CD4-positive, alpha-beta T cell treated with Interleukin-4 for 4 hours (primary cell): Measurements from ENCODE around the gene ADAMTS6.
"Not testable (repeated sequence)": the region's sequence is repeated elsewhere in the genome, so short reads cannot be mapped to it uniquely, and the experiment has no call there.

Experiments
- DNase-seq: peaks from one replicate; pipeline ENCODE4 v3.0.0-alpha.2; 2020

Gene ADAMTS6

DNA sequence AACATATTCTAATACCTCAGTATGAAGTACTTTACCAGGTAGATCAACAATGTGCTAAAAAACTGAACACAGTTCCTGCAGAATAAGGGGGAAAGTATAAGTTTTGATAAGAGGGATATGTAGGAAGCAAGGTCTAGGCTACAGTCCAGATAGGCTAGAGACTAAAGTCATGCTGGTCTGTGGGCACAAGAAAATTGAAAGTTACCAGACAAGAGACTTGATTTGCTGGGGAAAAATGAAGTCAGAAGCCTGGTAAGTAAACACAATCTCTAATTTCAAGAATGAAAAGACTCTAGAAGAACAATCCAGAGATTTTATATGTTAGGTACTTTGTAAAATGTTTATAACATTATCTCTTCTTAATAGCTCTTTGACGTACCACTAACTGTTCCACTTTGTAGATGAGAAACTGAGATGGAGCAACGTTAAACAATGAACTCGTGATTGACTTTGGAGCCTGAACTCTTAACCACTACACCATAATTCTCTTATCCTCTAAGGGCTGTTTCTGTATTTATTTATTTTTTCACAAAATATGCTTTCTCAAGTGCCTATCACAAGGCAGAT, 19.5 kb downstream of the ADAMTS6 start:
- DNase-seq, result no peak

DNA sequence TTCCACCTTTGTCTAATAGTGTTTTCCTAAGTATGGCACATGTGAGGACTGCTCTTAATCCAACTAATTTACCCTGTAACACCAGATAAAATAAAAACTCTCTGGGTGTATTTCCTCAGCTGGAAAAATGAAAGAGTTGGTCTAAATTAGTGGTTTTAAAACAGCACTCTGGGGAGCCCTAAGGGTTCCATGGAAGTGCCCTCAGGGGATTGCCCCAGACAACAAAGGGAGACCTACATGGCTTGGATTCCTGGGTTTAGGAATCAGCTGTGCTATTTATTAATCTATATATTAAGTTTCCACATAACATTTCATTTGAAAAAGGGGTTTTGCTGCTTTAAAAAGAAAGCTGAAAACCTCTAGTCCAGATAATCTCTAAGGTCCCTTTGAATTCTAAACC, 20.2 kb downstream of the ADAMTS6 start:
- DNase-seq, result no peak

DNA sequence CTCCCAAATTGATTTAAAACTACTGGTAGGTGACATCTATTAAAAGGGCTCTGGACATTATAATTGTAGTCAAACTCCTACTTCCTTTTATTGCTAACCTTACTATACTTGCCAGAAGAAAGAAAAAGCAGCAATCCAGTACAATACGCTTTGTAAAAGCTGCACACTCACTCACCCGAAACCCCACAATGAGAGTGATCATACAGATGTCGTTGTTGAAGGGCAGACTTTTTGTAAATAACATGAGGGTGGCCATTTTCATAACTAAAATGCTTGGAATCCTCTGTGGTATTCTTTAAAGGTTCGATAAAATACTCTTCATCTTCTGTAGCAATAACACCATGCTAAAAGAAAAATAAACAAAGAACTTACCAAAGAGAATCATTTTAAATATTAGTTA, 21.7 kb downstream of the ADAMTS6 start:
- no peak for DNase-seq

DNA sequence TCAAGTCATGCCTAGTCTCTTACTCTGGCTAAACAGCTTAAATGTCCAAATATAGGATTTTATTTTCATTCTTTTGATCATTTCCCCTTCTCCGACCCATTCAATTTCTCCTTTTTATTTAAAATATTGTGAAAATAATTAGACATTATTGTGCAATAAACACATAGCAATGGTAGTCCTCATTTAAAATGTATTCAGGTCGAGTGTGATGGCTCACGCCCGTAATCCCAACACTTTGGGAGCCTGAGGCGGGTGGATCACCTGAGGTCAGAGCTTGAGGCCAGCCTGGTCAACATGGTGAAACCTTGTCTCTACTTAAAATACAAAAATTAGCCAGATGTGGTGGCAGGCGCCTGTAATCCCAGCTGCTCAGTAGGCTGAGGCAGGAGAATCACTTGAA, 26.7 kb downstream of the ADAMTS6 start:
- no peak for DNase-seq

DNA sequence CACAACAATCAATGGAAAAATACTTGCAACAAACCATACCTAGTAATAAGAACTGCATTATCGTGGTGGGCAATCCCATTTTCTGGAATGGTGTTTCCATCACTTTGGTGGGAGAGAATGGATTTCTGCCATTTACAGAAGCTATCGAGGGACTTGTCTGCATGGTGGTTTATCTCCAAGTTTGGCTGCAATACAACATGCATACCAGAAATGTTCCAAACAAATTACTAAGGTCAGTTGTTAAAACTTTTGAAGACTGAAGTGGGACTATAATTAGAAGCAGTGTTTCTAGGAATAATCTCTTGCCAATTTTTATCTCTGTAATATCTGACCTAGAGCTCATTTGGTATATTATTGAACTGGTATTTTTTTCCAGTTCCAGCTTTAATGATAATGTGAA, 30.3 kb downstream of the ADAMTS6 start:
- no peak for DNase-seq

DNA sequence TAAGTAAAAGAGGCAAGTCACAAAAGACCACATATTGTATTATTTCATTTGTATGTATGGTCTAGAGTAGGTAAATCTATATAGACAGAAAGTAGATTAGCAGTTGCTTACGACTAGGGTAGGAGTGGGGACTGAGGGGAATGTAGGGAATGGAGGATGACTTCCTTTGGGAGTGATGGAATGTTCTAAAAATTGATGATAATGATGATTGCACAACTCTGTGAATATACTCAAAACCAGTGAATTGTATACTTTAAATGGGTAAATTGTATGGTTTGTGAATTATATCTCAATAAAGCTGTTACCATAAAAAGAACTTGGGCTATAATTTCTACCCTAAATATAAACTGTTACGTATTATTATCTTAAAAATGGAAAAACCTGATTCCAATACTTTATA, 35.0 kb downstream of the ADAMTS6 start:
- no peak for DNase-seq

DNA sequence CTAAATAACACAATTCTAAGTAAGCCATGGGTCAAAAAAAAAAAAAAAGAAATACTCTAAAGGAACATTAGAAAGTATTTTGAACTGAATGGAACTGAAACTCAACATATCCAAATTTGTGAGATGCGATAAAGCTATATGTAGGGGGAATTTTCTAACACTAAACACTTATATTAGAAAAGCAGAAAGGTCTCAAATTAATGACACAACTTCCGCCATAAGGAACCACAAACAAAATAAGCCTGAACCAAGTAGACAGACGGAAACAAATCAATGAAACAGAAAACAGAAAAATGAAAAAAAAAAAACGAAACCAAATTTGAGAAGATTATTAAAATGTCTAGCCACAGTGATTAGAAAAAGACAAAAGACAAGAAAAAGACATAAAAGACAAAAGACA, 39.9 kb downstream of the ADAMTS6 start:
- no peak for DNase-seq

DNA sequence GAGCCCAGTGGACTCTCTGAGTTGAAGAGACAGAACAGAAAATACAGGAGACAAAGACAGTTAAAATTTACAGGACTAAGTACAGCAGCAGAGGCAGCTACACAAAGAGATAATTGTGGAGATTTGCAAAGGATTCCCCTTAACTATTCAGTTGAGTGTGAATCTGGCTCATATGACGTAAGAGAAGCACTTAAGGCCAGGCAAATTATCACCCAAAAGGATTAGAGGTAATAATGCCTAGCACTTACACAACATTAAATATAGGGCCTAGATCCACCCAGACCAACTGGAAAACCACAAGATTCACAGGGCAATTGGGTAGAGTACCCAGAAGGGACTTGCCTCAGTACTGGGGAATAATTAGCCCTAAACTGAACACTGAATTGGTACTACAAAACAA, 41.3 kb downstream of the ADAMTS6 start:
- no peak for DNase-seq

DNA sequence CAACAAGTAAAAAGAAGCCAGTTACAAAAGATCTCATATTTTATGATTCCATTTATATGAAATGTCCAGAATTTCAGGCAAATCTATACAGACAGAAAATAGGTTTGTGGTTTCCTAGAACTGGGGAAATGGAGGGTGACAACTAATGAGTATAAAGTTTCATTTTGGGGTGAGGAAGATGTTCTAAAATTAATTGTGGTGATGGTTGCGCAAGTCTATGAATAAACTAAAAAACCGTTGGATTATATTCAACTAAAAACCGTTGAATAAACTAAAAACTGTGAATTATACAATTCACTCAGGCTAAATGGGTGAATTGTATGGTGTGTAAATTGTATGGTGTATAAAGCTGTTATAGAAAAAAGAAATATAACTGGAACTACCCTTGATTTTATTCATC, 47.6 kb downstream of the ADAMTS6 start:
- DNase-seq, result no peak

DNA sequence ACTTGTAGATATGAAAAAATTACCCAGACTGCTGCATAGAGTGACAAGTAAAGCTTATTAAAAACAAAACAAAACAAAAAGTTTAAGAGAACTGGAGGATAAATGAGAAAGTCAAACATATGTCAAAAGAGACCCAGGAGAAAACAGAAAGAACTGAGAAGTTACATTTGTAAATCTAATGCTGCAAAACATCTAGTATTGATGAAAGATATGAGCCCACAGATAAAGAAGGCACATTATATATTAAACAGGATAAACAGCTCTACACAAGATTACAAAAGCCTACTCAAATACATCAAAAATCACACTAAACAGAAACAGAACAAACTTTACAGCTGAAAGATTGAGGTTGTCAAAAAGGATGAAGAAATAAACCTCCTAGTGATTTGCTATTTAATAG, 55.1 kb downstream of the ADAMTS6 start:
- DNase-seq, result no peak

DNA sequence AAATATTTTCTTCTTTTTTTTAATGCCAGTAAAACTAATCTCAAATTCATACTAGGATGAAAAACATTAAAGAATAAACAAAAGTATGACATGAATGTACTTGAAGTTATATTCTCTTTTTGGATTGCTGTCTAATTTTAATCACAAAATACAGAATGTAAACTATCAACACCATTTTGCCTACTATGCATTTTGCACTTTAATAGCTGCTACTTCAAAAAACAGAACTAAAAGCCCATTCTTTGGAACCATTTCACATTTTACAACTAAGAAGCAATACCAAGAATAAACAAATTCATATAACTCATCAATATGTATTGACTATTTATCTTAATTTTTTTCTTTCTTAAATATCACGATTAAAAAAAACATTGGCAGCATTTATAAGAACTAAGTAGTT, 58.1 kb downstream of the ADAMTS6 start:
- DNase-seq, result no peak

DNA sequence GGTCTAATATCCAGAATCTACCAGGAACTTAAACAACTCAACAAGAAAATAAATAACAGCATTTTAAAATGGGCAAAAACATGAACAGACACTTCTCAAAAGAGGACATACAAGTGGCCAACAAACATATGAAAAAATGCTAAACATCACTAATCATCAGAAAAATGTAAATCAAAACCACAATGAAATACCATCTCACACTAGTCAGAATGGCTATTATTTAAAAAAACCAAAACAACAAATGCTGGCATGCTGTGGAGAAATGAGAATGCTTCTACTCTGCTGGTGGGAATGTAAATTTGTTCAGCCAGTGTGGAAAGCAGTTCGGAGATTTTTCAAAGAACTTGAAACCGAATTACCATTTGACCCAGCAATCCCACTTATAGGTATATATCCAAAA, 63.1 kb downstream of the ADAMTS6 start:
- no peak for DNase-seq

DNA sequence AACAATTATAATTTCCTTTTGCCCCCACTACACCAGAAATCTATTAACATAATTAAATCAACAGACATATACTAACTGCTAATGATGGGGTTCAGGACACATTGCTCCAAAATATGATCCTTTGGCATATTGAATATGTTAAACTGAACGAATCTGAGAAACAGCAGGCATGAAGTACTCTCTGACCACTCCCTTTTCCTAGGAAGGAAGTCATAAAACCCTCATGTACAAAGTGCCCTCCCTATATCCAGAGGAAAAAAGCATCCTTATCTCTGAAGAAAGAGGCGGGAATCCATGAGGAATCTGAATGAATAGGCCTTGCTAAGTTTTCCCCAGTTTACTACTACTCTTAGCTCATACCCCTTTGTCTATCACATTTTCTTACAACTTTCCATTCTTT, 67.9 kb downstream of the ADAMTS6 start:
- no peak for DNase-seq

DNA sequence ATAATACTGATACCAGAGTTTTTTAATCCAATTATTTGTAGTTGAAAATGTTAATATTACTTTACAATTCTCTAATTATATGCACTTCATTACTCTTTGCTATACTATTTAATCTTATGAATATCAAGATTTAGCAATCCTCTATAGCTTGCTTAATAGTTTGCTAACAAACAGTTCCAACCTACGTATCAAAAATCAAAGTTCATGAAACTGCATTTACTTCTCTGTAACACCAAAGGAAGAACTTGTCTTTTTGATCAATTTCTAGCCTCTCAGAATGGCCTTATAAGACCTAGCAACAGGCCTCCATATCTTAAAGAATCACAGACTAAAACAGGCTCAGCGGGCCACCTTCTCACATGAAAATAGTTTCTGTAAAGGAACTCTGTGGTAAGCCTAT, 68.9 kb downstream of the ADAMTS6 start:
- DNase-seq, result no peak

DNA sequence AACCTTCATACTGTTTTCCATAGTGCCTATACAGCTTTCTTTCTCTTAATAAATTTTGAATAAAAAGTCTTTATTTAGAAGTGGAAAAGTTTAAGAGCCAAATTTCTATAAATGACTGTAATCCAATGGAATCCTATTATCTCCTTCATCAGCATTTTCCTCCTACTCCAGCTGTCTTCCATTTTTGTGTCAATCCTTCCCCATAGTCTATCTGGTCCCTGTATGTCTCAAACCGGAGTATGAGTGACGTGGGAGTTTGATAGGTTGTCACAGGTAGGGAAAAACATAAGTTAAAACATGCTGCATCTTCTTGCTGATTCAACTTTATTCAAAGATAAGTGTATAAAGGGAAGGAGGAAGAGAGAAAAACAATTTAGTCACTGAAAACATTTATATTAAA, 70.4 kb downstream of the ADAMTS6 start:
- no peak for DNase-seq

DNA sequence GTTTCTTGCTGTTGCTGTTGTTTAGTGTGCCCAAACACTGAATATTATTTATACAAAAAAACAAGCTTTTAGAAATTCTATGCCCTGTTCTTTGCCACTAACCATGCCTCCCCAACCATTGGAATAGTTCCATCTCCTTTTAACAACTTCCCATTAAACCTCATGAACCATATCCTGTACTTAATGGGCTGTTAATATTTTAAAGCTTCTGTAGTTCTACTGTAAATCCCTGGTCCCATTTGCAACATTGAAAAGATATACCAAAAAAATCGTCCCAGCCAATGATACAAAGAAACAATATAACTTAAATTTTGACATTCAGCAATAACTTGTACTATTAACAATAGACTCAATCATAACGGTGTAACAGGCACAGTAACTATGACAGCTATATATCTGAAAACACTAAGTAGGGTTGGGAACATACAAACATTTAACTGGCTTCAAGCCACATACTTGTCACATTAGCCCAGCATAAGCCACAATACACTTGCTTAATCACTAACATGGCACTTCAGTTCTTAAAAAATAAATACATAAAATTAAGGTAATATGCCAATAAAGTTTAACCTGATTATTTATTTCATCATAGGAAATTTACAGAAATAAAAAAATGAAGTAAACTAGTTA, 86.1 kb downstream of the ADAMTS6 start:
- no peak for DNase-seq

DNA sequence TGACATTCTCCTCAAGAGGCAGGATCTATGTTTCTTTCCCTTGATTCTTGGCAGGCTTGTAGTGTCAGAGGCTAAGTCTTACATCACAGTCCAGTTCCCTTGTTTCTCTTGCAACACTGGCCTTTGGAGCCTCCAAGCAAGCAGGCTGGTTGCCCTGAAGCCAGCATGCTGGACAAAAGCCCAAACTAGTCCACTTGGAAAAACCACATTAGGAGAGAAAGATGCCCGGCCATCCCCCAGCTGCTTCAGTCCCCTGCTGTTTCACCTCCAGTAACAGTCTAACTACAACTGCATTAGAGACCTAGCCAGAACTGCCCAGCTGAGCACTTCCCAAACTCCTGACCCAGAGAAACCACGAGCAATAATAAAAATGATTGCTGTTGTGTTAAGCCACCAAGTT, 87.6 kb downstream of the ADAMTS6 start:
- DNase-seq, result no peak

DNA sequence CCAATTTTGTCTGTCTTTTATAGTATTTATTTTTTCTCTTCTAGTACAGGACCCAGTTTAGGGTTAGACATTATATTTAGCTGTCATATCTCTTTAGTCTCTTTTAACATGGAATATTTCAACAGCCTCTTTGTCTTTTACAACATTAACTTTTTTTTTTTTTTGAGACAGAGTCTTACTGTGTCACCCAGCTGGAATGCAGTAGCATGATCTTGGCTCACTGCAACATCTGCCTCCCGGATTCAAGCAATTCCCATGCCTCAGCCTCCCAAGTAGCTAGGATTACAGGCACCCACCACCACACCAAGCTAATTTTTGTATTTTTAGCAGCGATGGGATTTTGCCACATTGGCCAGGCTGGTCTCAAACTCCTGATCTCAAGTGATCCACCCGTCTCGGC, 90.1 kb downstream of the ADAMTS6 start:
- DNase-seq, result no peak

DNA sequence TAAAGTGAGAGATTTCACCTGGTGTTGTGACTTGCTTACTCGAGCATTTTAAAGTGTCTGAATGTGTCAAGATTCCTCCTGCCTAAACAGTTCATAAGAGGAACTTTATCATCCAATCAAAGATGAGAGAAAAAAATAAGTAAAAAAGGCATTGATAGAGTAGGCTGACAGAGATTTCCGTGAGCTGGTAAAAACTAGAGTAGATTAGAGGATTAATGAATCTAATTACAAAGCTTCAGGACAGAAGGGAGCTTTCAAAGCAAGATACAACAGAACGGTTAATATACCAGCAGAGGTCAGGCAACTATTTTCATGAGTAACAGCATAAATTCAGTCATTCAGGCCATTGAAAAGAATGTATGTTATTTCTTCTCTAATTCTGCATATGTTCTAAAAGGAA, 91.5 kb downstream of the ADAMTS6 start:
- no peak for DNase-seq

DNA sequence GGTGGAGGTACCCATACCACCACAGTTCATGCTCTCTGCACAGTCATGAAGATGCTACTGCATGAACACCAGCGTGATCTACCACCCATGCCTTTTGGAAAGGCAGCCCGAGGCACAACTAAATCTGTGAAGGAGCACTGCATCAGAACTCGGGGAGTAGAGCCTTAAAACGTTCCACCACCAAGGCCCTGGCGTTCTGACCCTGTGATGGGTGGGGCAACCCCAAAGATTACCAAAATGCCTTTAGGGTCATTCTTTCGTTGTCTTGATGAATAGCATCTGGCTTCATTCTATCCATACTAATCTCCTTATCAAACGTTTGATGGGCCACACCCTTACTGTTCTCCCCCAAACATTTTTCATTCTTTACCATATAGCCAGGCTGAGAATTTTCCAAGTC, 97.9 kb downstream of the ADAMTS6 start:
- no peak for DNase-seq

DNA sequence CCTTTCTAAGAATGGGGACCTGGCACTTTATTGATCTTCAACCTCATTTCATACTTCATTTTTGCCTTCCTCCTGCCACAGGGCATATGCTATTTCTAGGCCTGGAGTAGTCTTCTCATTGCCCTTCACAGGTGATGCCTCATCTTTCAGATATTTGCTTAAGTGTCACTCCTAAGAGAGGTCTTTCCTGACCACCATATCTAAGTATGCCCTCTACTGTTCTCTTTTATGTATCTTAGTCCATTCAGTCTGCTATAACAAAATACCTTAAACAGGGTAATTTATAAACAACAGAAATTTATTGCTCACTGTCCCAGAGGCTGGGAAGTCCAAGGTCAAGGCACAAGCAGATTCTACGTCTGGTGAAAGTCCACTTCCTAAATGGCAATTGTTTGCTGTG, 99.1 kb downstream of the ADAMTS6 start:
- no peak for DNase-seq

DNA sequence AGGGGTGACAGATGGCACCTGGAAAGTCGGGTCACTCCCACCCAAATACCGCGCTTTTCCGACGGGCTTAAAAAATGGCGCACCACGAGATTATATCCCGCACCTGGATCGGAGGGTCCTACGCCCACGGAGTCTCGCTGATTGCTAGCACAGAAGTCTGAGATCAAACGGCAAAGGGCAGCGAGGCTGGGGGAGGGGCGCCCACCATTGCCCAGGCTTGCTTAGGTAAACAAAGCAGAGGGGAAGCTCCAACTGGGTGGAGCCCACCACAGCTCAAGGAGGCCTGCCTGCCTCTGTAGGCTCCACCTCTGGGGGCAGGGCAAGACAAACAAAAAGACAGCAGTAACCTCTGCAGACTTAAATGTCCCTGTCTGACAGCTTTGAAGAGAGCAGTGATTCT, 111.2 kb downstream of the ADAMTS6 start:
- not testable (repeated sequence) for DNase-seq

DNA sequence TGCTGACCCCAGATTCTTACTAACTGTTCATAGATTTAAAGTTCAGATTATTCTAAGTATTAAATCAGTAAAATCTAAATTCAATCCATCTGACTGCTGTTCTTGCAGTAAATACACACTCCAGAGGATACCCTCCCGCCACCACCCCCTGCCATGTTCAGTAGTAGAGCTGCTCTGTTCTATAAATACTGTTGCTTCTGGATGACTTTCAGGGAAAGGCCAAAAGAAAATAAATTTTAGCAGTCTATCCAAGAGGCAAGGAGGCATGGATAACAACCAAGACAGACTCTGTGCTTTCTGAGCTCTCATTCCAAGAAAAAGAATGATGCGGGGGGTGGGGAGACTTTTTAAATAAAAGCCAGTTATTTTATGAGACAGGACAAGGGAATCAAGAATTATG, 115.1 kb downstream of the ADAMTS6 start:
- DNase-seq, result no peak

DNA sequence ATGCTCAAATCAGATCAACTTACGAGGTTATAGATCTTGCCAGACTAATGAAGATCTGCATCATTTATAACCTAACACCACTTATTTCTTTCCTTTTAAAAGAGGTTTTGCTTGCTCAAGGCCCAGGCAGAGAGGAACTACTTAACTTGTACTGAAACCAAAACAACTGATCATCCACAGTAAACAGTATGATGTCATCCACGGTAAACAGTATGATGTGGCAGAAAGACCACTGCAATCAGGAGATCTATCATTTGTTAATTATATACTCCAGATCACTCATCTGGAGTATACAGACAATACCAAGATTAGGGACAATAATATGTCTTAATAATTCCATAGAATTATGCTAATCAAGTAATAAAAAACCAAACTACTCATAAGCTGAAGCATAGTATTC, 116.8 kb downstream of the ADAMTS6 start:
- no peak for DNase-seq

DNA sequence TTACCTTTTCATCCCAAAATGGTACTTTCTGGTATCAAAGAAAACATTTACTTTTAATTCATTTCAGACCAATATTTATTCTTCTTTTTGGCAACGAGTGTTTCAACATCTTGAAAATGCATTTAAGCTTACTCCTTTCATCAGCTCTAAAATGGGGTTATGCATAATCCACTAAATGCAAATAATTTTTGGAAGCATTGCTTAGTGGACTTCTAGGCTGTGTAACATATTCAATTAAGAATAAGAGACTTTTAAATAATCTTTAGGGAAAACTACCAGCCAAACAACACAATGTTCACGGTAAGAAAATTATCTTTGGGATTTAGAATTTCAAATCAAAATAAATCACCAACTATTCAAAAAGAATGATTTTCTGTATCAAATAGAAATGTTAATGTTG, 118.2 kb downstream of the ADAMTS6 start:
- no peak for DNase-seq

DNA sequence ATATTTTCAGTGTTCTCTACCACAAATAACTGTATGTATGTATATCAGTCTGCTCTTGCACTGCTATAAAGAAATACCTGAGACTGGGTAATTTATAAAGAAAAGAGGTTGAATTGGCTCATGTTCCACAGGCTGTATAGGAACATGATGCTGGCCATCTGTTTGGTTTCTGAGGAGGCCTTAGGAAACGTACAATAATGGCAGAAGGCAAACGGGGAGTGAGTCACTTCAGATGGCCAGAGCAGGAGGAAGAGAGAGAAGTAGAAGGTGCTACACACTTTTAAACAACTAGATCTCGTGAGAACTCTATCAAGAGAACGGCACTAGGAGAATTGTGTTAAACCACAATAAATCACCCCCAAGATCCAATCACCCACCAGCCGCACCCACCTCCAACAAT, 121.7 kb downstream of the ADAMTS6 start:
- no peak for DNase-seq
